Measurements from ENCODE around the gene FMO2.
A peak's percentile ranks its signal among the peaks of the same experiment; 100 is the strongest.
"Not testable (repeated sequence)": the region's sequence is repeated elsewhere in the genome, so short reads cannot be mapped to it uniquely, and the experiment has no call there.

FMO2 gene

DNA sequence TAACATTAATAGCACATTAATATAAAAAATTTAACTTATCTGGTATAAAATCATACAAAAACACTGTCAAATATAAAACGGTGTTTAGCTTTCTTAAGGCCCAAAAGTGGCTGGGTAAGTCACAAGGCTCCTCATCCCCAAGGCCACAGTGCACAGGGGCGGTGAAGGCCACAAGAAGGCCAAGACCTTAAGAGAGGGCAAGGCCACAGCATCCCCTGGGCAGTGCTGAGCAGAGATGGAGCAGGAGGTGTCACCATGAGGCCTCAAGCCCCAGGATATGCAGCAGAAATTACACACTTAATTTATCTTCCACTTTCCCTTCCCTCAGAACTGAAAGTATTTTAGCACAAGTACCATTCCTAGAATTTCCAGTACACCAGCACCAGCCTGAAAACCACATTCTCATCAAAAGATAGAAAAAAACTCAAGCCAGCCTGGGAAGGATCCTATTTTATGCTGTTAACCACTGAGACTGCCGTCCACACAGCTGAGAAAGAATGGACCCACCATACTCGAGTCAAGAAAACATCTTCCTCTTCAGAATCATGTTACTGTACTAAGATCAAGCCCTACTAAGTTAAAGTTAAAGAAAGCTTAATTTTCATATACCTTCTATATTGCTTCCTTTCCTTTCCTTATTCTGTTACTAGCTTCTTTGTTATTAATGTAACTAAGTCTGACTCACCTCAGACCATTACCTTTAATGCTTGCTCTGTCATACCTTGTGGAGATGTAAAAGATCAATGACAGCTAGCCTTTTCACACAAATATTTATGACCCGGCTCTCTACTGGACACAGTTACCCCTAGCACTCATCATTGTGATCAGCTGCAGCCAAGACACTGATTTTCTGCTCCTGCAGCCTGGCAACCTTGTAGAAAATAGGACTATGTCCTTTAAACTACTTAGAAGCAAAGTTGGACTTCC is 36.8 kb downstream of the FMO2 start:
- no peak for DNase-seq

DNA sequence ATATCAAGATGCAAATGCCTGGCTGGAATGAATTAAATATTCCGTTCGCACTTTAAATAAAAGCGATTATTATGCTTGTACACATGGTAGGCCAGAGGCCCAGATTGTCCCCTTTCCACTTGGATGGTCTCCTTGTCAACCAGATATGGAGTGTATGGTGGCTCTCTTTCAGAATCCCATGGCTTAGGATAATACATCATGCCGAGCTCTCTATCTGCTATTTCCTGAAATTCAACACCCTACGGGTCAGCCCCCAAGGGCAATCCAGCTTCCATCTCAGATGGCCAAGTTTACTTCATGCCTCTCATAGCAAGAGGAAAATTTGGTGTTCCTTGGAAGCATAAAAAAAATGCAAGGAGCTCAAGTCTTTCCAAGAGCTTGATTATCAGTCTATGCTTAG is 37.8 kb downstream of the FMO2 start:
- DNase-seq: no peak

DNA sequence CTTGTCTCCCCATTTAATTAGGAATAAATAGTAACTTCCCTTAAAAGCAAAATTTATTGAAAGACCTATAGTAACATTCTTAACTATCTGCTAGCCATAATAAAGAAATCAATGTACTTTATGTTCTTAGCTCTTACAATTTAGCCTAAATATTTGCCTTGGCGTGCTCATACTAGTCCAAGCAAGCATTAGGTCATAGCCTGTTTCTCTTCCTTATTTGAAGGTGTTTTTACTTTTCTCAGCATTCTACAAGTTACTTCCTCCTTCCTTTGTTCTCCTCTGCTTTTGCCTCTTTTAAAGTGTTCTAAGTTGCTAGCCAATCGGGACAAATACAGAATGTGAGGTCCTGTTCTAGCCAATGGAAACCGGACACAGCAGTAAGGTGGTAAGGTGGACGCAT is 39.2 kb downstream of the FMO2 start:
- not testable (repeated sequence) for DNase-seq

DNA sequence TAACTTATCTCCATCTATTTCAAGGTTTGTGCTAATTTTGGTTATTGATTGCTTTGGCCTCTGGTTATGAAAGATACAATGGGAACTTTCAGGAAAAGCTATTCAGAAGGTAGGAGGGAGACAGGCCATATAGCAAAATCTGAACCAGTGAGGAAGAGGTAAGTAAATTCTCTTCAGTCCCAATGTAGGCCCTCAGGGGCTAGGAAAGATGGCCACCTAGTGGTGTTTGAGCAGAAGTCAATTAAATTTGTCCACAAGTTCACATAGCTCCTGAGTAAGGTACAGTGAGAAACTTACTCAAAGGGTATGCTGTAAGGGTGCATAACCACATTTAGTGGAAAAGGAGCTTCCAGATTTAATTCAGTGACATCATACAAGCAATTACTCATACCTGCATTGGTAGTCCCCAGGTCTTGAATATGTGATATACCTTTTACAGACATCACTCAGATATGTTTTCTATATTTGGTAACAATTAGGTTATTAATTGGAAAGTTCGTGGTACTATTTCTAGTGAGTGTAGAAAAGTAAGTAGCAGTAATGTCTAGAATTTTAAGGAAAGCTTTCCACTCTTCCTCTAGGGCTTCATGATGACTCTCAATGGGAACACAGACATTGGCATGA is 41.8 kb downstream of the FMO2 start:
- peak; percentile 18 for DNase-seq

DNA sequence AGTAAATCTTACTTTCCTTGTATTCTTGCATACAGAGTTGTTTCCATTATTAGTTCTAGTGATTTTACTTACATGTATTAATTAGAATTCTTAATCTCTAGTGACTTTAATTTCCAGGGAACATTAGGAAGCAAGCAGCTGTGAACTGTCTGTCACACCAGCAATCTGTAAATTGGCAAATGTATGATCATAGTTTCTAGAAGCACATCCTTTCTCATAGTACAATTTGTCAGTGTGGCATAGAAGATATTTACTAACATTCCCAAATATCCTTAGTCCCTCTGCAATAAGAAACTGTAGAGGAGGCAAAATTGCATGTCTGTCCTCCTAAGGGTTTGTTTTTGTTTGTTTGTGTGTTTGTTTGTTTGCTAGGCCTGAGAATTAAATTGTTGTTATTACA is 46.2 kb downstream of the FMO2 start:
- no peak for DNase-seq

DNA sequence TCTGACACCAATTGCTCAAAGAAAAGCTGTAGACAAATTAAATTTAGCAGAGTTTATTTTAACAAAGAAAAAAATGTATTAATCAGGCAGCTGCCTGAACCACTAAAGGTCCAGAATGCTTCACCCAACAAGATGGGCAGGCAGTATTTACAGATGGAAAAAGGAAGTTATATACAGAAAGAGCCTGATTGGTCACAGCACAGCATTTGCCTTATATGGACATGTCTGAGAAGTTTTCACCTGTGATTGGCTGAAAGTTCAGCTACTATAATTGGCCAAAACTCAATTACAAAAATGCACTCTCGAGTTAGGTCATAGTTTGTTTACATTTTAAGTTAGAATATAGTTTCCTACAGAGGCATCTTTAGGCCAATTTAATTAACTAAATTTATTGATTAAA is 48.1 kb downstream of the FMO2 start:
- no peak for DNase-seq

DNA sequence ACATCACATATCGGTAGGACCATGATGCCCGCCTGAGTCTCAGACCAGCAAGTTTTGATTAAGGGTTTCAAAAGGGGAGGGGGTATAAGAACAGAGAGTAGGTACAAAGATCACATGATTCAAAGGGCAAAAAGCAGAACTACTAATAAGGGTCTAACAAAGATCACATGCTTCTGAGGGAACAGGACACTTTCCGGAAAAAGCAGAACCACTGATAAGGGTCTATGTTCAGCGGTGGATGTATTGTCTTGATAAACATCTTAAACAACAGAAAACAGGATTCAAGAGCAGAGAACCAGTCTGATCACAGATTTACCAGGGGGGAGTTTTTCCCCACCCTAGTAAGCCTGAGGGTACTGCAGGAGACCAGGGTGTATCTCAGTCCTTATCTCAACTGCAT is 51.1 kb downstream of the FMO2 start:
- DNase-seq: not testable (repeated sequence)

DNA sequence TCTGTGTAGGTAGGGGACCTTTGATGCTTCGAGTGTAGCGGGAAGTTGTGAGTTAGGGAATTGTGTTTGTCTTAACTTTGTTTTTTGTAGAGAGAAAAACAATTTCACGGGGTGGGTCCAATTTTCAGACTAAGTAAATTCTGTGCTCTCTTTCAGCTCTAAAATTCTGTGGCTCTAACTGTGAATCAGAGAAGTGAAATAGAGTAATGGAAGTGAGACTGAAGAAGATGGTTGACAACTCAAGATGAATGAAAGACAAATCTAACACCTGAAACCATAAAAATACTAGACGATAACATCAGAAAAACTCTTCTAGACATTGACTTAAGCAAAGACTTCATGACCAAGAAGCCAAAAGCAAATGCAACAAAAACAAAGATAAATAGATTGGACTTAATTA is 58.8 kb downstream of the FMO2 start:
- DNase-seq: no peak

DNA sequence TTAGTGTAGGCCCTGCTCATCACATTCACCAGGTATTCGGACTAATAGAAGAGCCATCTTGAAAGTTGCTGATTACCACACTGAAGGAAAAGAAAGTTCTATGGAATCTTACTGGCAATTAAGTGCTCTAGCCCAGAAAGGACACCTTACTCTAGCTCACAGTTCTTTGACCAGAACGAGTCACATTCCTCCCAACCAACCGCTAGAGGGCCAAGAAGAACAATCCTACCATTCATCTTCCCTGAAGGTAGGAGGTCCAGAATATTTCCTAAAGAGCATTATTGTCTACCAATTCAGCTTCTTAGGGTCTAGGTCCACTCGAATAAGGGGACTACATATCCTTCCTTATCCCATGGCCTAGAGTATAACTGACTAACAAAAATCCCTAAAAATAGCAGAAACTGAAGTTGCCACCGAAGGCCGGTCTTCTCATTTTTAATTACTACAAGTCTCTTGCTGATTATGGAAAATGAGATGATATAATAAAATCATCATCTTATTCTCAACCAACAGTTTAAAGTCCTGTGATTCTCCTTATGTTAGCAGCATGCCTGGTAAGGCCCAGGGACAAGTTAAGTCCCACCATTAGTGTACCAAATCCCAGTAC is 60.5 kb downstream of the FMO2 start:
- DNase-seq: no peak

DNA sequence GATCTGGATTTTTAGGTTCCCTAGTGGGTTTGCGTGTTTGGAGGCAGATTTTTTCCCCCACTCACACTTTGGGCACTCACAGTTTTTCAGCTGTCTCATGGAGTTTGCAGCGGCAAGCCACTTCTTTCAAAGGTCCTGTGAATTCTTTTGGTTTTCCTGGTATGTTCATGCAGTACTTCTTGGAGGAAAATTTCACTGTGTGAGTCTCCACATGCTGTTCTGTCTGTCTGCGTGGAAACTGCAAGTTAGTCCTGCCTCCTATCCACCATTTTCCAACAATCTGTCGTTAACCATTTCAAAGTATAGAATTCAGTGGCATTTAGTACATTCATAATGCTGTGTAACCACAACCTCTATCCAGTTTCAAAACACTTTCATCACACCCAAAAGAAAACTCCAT is 62.4 kb downstream of the FMO2 start:
- DNase-seq: no peak

DNA sequence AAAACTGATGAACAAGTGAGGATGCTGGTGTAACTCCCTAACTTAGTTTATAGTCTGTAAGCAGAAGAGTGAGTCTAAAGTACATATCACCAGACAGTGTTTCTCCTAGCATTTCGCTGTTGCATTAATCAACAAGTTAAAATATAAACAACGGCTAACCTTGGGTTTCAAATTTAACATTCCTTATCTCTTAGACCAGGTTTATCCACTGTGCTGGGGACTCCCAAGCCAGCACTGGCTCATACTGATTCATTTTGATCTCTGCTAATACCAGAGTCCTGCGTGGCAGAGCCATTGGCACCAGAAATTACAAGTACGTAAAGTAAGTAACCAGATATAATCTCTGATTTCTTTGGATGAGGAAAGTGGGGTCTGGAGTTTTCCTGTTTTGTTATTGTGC is 63.2 kb downstream of the FMO2 start, which contains the start of gene FMO1:
FMO1 (plus strand) TSS at position 193 of the 400 bp plus-strand sequence. CDS start 9,594 bp downstream, outside the sequence.
- DNase-seq: no peak

DNA sequence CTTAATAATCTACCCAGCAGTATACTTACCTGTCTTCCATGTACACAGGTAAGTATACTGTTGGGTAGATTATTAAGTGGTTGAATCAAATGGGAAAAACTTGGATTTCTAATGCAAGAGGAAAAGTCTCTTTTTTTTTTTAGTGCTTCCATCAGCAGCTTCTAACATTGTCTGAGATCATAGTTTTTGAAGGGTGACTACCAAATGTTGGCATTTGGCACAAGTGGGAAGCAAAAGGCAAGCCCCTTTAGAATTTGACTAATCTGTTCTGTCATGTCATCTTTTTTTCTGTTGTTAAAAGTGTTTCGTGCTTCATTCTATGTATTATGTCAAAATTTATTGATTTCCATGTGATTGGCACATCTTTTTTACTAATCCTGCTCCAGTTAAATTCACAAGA is 63.7 kb downstream of the FMO2 start:
- DNase-seq: no peak

DNA sequence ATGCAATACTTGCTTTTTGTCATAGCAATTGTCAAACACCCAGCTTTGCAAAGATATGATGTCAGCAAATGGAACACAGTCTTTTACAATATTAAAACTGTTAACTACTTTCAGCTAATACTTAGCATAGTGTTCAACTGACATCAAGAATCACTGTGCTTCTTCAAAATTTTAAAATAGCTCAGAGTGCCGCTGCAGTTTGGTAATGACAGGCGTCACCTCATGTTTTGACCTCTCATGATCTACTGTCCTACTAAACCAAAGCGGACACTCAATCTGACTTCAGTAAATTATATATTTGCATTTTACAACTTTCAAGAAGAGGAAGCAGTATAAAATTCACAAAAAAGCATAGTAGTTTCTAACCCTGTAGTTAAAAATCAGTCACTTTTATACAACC is 65.2 kb downstream of the FMO2 start:
- no peak for DNase-seq

DNA sequence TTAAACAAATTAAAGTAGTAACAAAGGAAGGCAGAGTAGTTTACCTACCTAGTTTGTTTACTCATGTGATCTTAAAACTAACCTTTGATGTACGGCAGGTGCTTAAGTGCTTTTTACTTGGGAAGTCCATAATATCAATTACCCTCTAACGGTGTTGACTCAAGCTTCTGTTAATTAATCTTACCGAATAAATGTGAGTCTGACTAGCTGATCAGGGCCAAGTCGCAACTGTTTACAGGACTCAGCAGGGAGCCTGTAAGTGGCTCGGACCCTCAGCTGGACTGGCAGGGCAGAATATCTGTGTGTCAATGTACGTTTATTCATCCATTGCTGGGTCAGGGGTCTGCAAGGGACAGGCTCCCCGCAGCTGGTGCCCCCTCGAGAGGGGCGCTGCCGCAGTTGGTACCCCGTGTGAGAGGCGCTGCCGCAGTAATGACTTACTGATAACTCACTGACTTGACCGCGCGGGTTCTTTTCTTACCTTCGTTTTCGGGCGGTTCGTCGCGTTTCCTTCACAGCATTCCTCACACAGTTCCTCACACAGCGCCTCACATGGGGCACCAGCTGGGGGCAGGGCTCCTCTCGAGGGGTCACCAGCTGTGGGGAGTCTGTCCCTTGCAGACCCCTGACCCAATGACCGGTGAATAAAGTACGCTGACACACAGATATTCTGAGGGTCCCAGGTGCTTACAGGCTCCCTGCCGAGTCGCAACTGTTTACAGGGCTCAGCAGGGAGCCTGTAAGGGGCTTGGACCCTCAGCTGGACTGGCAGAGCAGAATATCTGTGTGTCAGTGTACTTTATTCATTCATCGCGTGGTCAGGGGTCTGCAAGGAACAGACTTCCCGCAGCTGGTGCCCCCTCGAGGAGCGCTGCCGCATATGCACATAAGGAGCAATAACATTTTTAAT is 66.2 kb downstream of the FMO2 start:
- DNase-seq: no peak

DNA sequence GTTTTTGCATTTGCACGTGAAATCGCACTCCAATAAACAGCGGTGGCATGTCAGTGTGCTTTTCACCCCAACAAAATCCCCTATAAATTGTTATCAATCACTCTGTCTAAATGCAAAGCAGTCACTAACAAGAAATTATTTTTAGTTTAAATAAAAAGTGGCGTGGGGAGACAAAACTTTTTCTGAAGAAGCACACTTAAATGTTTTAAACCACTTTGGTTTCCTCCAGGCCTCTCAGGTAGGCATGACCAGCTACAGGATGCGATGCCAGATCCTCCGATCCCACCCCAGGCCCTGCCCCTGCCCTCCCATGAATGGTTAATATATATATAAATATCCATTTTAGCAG is 66.8 kb downstream of the FMO2 start:
- DNase-seq: no peak

DNA sequence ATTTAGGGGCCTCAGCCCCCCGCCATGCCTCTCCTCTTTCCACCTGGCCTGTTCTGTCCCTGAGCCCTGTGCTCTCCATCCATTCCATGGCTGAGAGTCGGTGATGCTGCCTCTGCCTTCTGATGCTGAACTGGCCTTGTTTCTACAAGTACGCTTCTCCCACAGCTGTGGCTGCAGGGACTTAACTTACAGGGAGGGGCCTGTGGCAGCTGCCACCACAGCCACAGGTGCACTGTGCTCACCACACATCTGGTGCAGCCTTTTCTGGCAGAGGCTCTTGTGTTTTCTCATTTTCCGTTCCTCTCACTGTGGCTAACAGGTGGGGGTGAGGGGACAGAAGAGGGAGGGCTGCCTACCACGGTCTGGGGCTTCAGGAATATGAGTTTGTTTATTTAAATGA is 67.4 kb downstream of the FMO2 start:
- no peak for DNase-seq

DNA sequence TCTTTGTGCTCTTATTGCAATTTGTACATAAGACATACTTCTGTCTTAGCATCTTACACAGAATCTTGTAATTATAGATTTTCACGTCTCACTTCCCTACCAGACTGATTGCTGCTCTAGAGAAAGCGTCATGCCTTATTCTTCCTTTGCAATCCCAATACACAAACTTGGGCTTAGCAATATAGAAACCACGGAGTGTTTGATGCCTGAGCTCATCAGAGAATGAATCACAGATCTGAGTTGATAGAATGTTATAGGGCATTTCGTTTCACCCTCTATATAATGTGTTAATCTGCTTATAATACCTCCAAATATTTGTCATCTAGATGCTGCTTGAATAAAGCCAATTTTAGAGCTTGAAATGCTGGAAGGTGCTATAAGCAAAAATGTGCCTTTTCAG is 69.8 kb downstream of the FMO2 start:
- no peak for DNase-seq

DNA sequence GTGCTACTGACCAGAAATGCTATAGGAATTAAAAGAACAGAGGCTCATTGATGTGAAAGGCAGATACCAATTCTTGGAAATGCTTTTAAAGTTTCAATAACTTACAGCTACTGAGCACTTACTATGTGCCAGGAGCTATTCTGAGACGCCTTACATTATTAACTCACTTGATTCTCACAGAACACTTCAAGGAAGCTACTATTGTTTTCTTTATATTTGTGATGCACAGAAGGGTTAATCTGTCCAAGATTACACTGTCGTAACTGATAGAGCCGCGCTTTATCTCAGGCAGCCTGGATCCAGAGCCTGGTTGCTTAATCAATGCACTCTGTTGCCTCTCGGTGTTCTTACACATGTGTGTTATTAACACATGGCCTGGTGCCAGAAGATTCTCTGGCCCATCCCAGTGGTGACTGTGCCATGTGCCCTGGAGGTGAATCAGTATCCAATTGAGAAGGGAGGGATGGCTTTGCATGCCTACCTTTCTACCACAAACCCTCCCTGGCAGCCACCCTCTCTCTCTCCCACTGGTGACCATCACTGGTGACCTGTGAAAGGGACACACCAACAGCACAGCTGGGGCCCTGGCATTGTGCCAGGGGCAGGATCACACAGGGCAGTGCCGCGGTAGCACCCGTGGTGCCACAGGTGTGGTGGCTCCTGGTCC is 72.0 kb downstream of the FMO2 start:
- DNase-seq: no peak

DNA sequence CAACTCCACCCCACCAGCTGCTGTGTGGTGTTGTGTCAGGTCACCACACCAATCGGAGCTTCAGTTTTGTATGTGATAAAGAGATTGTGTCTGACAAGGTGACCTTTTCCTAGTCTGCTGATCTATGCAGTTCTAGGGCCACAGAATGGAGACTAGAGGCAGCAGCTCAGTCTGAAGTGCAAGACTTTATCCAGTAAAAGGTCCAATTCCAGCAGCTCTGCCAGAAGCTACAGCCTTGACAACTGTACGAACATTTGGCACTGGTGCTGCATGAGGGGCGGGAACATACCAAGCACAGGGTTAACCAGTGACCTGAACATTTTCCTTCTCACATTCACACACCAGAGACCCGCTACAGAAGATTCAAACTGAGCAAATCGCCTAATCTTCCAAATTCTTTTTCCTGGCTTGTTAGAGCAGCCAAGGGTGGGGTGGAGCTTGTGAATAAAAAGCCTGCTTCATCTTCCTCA is 72.5 kb downstream of the FMO2 start:
- no peak for DNase-seq

DNA sequence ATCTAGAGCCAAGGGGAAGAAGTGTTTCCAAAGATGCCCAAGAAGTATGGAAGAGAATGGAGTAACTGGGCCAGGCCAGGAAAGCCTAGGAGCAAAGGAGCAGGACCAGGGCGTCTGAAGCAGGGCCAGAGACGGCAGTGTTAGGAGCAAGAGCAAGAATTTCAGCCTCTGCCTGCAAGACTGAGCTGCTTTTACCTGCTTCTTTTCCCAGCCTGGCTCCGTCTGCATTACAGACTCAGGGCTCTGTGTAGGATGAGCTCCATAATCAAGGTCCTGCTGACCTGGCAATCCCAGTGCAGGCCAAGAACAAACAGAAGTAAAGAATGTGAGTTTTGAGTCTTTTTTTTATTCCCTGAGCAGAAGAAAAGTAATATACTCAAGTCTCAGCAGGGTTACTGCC is 73.3 kb downstream of the FMO2 start:
- no peak for DNase-seq

DNA sequence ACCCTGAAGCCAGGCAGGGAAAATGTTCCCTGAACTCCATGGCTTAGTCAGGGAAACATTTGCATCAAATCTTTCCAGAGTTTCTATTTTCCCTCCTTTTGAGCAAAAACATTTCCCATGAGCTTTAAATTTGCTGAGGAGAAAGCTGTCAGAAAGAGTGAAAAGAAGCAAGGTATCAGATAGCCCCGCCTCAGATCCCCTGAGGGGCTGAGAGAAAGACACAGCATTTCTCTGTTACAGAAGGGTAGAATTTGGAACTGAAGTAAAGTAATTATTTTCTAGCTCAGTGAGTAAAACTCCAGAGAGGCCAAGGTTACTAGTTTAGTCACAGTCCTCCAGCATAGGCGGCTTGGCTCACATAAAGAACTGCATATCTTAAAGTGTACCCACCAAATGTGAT is 73.8 kb downstream of the FMO2 start:
- DNase-seq: no peak

All from NCI-H1436 treated with DMSO at 0.1 percent for 48 hours (cell line).